SK-N-SH (cell line): ENCODE data around the gene CALU. TPM values are rescaled to one million over a fixed set of nuclear protein-coding genes. Genes with fewer than 3 reads are reported as not detected.
A peak's percentile ranks its signal among the peaks of the same experiment; 100 is the strongest.

Experiments
- CTCF ChIA-PET: fragments of 300-600, 350-600 bp; formaldehyde crosslinking; extraction: SDS; loops from one replicate; lab custom pipeline; 2021; lab: Yijun Ruan, JAX
- POLR2A ChIA-PET: fragments of 350-600 bp; sonication (Branson Sonifier 250); formaldehyde crosslinking; extraction: SDS; loops from one replicate; lab custom pipeline; 2020; ENCODE audit warnings: antibody characterized with exemption, inconsistent platforms; lab: Yijun Ruan, JAX
- DNase-seq: peaks from one replicate; pipeline ENCODE4 v3.0.0; 2012
- H2AFZ ChIP-seq: fragments of 200-600 bp; sonication (generic); 2 replicates; pipeline ENCODE4 v1.8.1; 2016; ENCODE audit warnings: antibody characterized with exemption, mild to moderate bottlenecking, low read depth
- H3F3A ChIP-seq: fragments of 200-600 bp; sonication (generic); replicated peaks from 2 replicates; pipeline ENCODE3; 2016; ENCODE audit warnings: antibody characterized with exemption, mild to moderate bottlenecking; ENCODE audit not compliant: insufficient read depth
- H3K27ac ChIP-seq, 2 experiments: fragments of 200-500 bp in 1 of 2; fragments of 200-600 bp in 1 of 2; sonication (Bioruptor generic) in 1 of 2; sonication (generic), shearing (Covaris generic) in 1 of 2; 2 replicates each; pipeline versions ENCODE4 v1.5.1 to v1.6.1; 2014 to 2016; ENCODE audit warnings: low read depth in 2 of 2, inconsistent platforms in 1 of 2, low read length in 1 of 2, mild to moderate bottlenecking in 1 of 2, mixed read lengths in 1 of 2
- H3K27me3 ChIP-seq: fragments of 200-600 bp; sonication (generic), shearing (Covaris generic); 2 replicates; pipeline ENCODE4 v1.6.1; 2016; ENCODE audit warnings: mixed run types; ENCODE audit not compliant: insufficient read depth
- H3K36me3 ChIP-seq, 2 experiments: fragments of 200-500 bp in 1 of 2; fragments of 200-600 bp in 1 of 2; sonication (Bioruptor generic) in 1 of 2; sonication (generic) in 1 of 2; replicated peaks in 1 of 2; 2 replicates each; pipeline versions ENCODE3 to v1.5.1; 2014 to 2016; ENCODE audit warnings: low read length in 1 of 2, mild to moderate bottlenecking in 1 of 2; ENCODE audit not compliant: insufficient read depth in 2 of 2, control insufficient read depth in 1 of 2
- H3K4me1 ChIP-seq, 2 experiments: fragments of 200-500 bp in 1 of 2; fragments of 200-600 bp in 1 of 2; sonication (Bioruptor generic) in 1 of 2; sonication (generic), shearing (Covaris generic) in 1 of 2; 2 replicates each; pipeline versions ENCODE4 v1.5.1 to v1.6.1; 2014 to 2016; ENCODE audit warnings: low read depth in 1 of 2, low read length in 1 of 2, mixed run types in 1 of 2; ENCODE audit not compliant: insufficient read depth in 2 of 2, control insufficient read depth in 1 of 2
- H3K4me2 ChIP-seq: fragments of 200-600 bp; sonication (generic), shearing (Covaris generic); 2 replicates; pipeline ENCODE4 v1.6.1; 2017; ENCODE audit warnings: mixed run types
- H3K4me3 ChIP-seq, 2 experiments: fragments of 200-500 bp in 1 of 2; fragments of 200-600 bp in 1 of 2; sonication (Bioruptor generic) in 1 of 2; sonication (generic), shearing (Covaris generic) in 1 of 2; 2 replicates each; pipeline versions ENCODE4 v1.5.1 to v1.8.1; 2014 to 2016; ENCODE audit warnings: low read depth in 2 of 2, inconsistent platforms in 1 of 2, low read length in 1 of 2, mild to moderate bottlenecking in 1 of 2, mixed read lengths in 1 of 2, moderate library complexity in 1 of 2
- H3K79me2 ChIP-seq: fragments of 200-600 bp; sonication (generic); 2 replicates; pipeline ENCODE4 v1.8.1; 2017; ENCODE audit warnings: mild to moderate bottlenecking; ENCODE audit not compliant: insufficient read depth
- H3K9ac ChIP-seq: fragments of 200-600 bp; sonication (generic); 2 replicates; pipeline ENCODE4 v1.6.1; 2017; ENCODE audit warnings: mixed run types
- H3K9me2 ChIP-seq: fragments of 200-600 bp; sonication (generic); 2 replicates; pipeline ENCODE4 v1.6.1; 2017; ENCODE audit warnings: mixed run types
- H3K9me3 ChIP-seq: fragments of 200-600 bp; sonication (generic); 2 replicates; pipeline ENCODE4 v1.6.1; 2017; ENCODE audit warnings: mixed run types, mild to moderate bottlenecking, moderate library complexity
- H4K20me1 ChIP-seq: fragments of 200-600 bp; sonication (generic); 2 replicates; pipeline ENCODE4 v1.6.1; 2017; ENCODE audit warnings: mild to moderate bottlenecking, mixed run types; ENCODE audit not compliant: insufficient read depth
- CHD2 ChIP-seq: fragments of 150-350 bp; IDR thresholded peaks from 2 replicates; pipeline ENCODE4 v1.6.1; 2018; ENCODE audit warnings: low read length; ENCODE audit not compliant: partially characterized antibody
- EZH2phosphoT487 ChIP-seq: fragments of 200-600 bp; sonication (generic); IDR thresholded peaks from 2 replicates; pipeline ENCODE4 v1.6.1; 2017; ENCODE audit warnings: low read depth, mixed run types, mild to moderate bottlenecking, antibody characterized with exemption, moderate library complexity, borderline replicate concordance
- FOSL2 ChIP-seq: IDR thresholded peaks from 2 replicates; pipeline ENCODE4 v1.4.0; 2012; ENCODE audit warnings: low read depth, mild to moderate bottlenecking, moderate library complexity, borderline replicate concordance
- GABPA ChIP-seq: IDR thresholded peaks from 2 replicates; pipeline ENCODE4 v1.4.0; 2012; ENCODE audit warnings: low read depth, mild to moderate bottlenecking
- GATA2 ChIP-seq: sonication (generic); formaldehyde crosslinking; IDR thresholded peaks from 2 replicates; pipeline ENCODE4 v1.5.0; 2020; ENCODE audit warnings: mild to moderate bottlenecking, missing genetic modification reagents
- JUND ChIP-seq: IDR thresholded peaks from 2 replicates; pipeline ENCODE4 v1.4.0; 2012
- MEF2A ChIP-seq: IDR thresholded peaks from 2 replicates; pipeline ENCODE4 v1.4.0; 2012; ENCODE audit warnings: low read depth, borderline replicate concordance
- MXI1 ChIP-seq: IDR thresholded peaks from 2 replicates; pipeline ENCODE4 v1.6.1; 2012; ENCODE audit warnings: mild to moderate bottlenecking, low read depth, low read length, improper control_type of control experiment
- NFIC ChIP-seq: IDR thresholded peaks from 2 replicates; pipeline ENCODE4 v1.4.0; 2012; ENCODE audit warnings: borderline replicate concordance
- NRF1 ChIP-seq: IDR thresholded peaks from 2 replicates; pipeline ENCODE4 v1.6.1; 2012; ENCODE audit warnings: low read depth, mild to moderate bottlenecking, low read length
- PBX3 ChIP-seq: IDR thresholded peaks from 2 replicates; pipeline ENCODE4; 2012
- POLR2AphosphoS5 ChIP-seq: IDR thresholded peaks from 2 replicates; pipeline ENCODE4 v1.6.1; 2012; ENCODE audit warnings: low read depth, low read length
- RAD21 ChIP-seq: IDR thresholded peaks from 2 replicates; pipeline ENCODE4 v1.6.1; 2012; ENCODE audit warnings: mild to moderate bottlenecking, low read length
- RCOR1 ChIP-seq: fragments of 150-350 bp; IDR thresholded peaks from 2 replicates; pipeline ENCODE4 v1.6.1; 2017; ENCODE audit warnings: antibody characterized with exemption, low read length
- RFX5 ChIP-seq: IDR thresholded peaks from 2 replicates; pipeline ENCODE4 v1.6.1; 2012; ENCODE audit warnings: mild to moderate bottlenecking, improper control_type of control experiment, low read length
- SIN3A ChIP-seq: IDR thresholded peaks from 2 replicates; pipeline ENCODE4 v1.6.1; 2012; ENCODE audit warnings: low read depth, mild to moderate bottlenecking, low read length, moderate library complexity, borderline replicate concordance
- SMC3 ChIP-seq: IDR thresholded peaks from 2 replicates; pipeline ENCODE4 v1.6.1; 2012; ENCODE audit warnings: low read depth, low read length, improper control_type of control experiment
- TAF1 ChIP-seq: IDR thresholded peaks from 2 replicates; pipeline ENCODE4 v1.6.1; 2012; ENCODE audit warnings: low read depth, mild to moderate bottlenecking, low read length, moderate library complexity, borderline replicate concordance
- TEAD4 ChIP-seq: IDR thresholded peaks from 2 replicates; pipeline ENCODE4 v1.4.0; 2012; ENCODE audit warnings: mild to moderate bottlenecking, borderline replicate concordance; ENCODE audit not compliant: insufficient read depth
- USF2 ChIP-seq: fragments of 150-350 bp; IDR thresholded peaks from 2 replicates; pipeline ENCODE4 v1.6.1; 2017; ENCODE audit warnings: antibody characterized with exemption, low read length, low read depth, borderline replicate concordance
- ZBTB33 ChIP-seq: IDR thresholded peaks from 2 replicates; pipeline ENCODE4 v1.4.0; 2012; ENCODE audit warnings: low read depth, borderline replicate concordance
- WGBS: methylation state at CpG from one replicate; pipeline ENCODE4 v1.1.6; 2017; ENCODE audit warnings: low lambda C conversion rate; 5-methylcytosine and 5-hydroxymethylcytosine counted together
- polyA plus RNA-seq, 3 experiments: library from polyadenylated mRNA; depleted of rRNA; stranded (reverse); fragments of >200 nt; gene quantifications; 2 replicates each; pipeline ENCODE4 v1.2.3, GENCODE V29; 2012

CALU gene
- polyA plus RNA-seq, 1 of the 3 experiments (the other 2 are of a cell fraction): 195 TPM

- H3K4me1 ChIP-seq: peaks cover 0 to 8% of the 10 kb centered on the region in 2 experiments; a peak in 1 of 4 replicates
- no peak overlapping the region for H3K9ac ChIP-seq
- no peaks in the 10 kb centered on the region for H3K79me2 ChIP-seq
- no peak overlapping the region for H3K4me3 ChIP-seq
- CTCF ChIA-PET: interaction anchor here (1.0 to 2.7 kb wide), 7 partner anchors 11 to 355 kb away, joined by 3 to 8 read pairs (median 4); partner anchors contain the start of gene CALU
- no peak overlapping the region for H3K27ac ChIP-seq
- POLR2A ChIA-PET: interaction anchor here (0.7 kb wide), 1 partner anchor 11 kb away, joined by 3 read pairs; no protein-coding TSS in a partner anchor
- DNase-seq: no peak
- no peaks in the 10 kb centered on the region for H3K36me3 ChIP-seq
- TF ChIP-seq TEAD4: no peak
- TF ChIP-seq PBX3: no peak
- TF ChIP-seq SIN3A: no peak
- 82% methylated on average over 3 of the region's 3 CpGs for WGBS
- no peaks in the 10 kb centered on the region for H4K20me1 ChIP-seq
- no peaks in the 10 kb centered on the region for H3K9me2 ChIP-seq
- no peak overlapping the region for H2AFZ ChIP-seq
- H3K27me3 ChIP-seq: no peaks in the 10 kb centered on the region
- H3K9me3 ChIP-seq: peaks cover 13% of the 10 kb centered on the region
- peaks cover 17% of the 10 kb centered on the region for H3F3A ChIP-seq
- H3K4me2 ChIP-seq: no peak overlapping the region
Measured at GRCh38 chr7:128781851-128782250, 42.7 kb downstream of the CALU start.

- no peaks in the 10 kb centered on the region for H4K20me1 ChIP-seq
- H3K36me3 ChIP-seq: no peaks in the 10 kb centered on the region
- no peak overlapping the region for H3K4me2 ChIP-seq
- no peaks in the 10 kb centered on the region for H3K27me3 ChIP-seq
- H3K79me2 ChIP-seq: no peaks in the 10 kb centered on the region
- H3F3A ChIP-seq: peaks cover 3% of the 10 kb centered on the region
- ChIA-PET CTCF (interaction anchor here (0.6 to 2.7 kb wide), 12 partner anchors 9 to 357 kb away, joined by 3 to 8 read pairs (median 4); partner anchors contain the start of gene CALU), POLR2A (interaction anchor here (1.4 kb wide), 1 partner anchor 8 kb away, joined by 4 read pairs; no protein-coding TSS in a partner anchor)
- peaks cover 2% of the 10 kb centered on the region; the same call in 1 of the 2 replicates for H3K9me3 ChIP-seq
- H3K9ac ChIP-seq: no peak overlapping the region
- WGBS: 32% methylated on average over 13 of the region's 15 CpGs
- H3K27ac ChIP-seq: no peak overlapping the region; a peak in 1 of 4 replicates
- DNase-seq: peak; percentile 91
- peaks cover 0 to 8% of the 10 kb centered on the region in 2 experiments; a peak in 1 of 4 replicates for H3K4me1 ChIP-seq
- H3K9me2 ChIP-seq: no peaks in the 10 kb centered on the region
- no peak overlapping the region for H2AFZ ChIP-seq
- no peak overlapping the region for H3K4me3 ChIP-seq
- TF ChIP-seq EZH2phosphoT487 (no peak), NFIC (peak; percentile 42; the same call in 1 of the 2 replicates), USF2 (no peak), POLR2AphosphoS5 (0 out of 2 replicates have a peak, but pooled peaks have one; percentile 24), CHD2 (peak; percentile 78), JUND (no peak), RFX5 (no peak), NRF1 (no peak), MEF2A (no peak), TEAD4 (peak; percentile 89), RAD21 (0 out of 2 replicates have a peak, but pooled peaks have one; percentile 1), RCOR1 (peak; percentile 76), GABPA (no peak), FOSL2 (peak; percentile 71; the same call in 1 of the 2 replicates), PBX3 (no peak), SMC3 (peak; percentile 14; the same call in 1 of the 2 replicates), SIN3A (peak; percentile 40; the same call in 1 of the 2 replicates), TAF1 (peak; percentile 6; the same call in 1 of the 2 replicates), GATA2 (CRISPR knock-in tag) (peak; percentile 63; the same call in 1 of the 2 replicates), ZBTB33 (no peak), MXI1 (no peak)
Measured at GRCh38 chr7:128783143-128783861, 44.1 kb downstream of the CALU start.
